ENCODE results near the gene GRIK4.

- TF ChIP-seq MYNN (IDR thresholded peaks at IDR 0.05) (no peak), MYNN (CRISPR knock-in tag; IDR thresholded peaks at IDR 0.05) (no peak), MXI1 (IDR thresholded peaks at IDR 0.05; ENCODE audit: low read depth, low read length) (no peak)
Observed at GRCh38 chr11:120550007-120550406, 38.5 kb downstream of the GRIK4 start.

Measured in K562 (cell line).